HCT116 (cell line): ENCODE data around the gene SLCO2A1. TPM values are rescaled to one million over a fixed set of nuclear protein-coding genes. Genes with fewer than 3 reads are reported as not detected.

Source experiments
- ATAC-seq: fragments of 200-7000 bp; cut with Tn5 transposase; 2 replicates; pipeline ENCODE4 v1.9.1; 2020; ENCODE audit warnings: mild to moderate bottlenecking, moderate library complexity
- BruUV-seq: library from RNA; stranded (reverse); fragments of 400-500 nt; replicated peaks from 2 replicates; lab custom pipeline; 2021; lab: Mats Ljungman, UMichigan
- CTCF ChIA-PET: fragments of 300-600 bp; sonication (Branson Sonifier 250); formaldehyde crosslinking; loops from one replicate; lab custom pipeline; 2021; ENCODE audit warnings: antibody characterized with exemption; lab: Charles Lee
- POLR2A ChIA-PET: fragments of 300-600, 350-600 bp; sonication (Branson Sonifier 250); formaldehyde crosslinking; loops from one replicate; lab custom pipeline; 2021; ENCODE audit warnings: antibody characterized with exemption; lab: Charles Lee
- RAD21 ChIA-PET, 2 experiments: fragments of 300-600 bp; sonication (Branson Sonifier 250); formaldehyde crosslinking; loops; one replicate each; lab custom pipeline; 2023; ENCODE audit warnings: low total read pairs in 2 of 2; ENCODE audit not compliant: uncharacterized antibody in 2 of 2, unreplicated experiment in 2 of 2, low non-redundant PET in 1 of 2; lab: Charles Lee
- DNase-seq: peaks from one replicate; pipeline ENCODE4 v3.0.0-alpha.2; 2010; ENCODE audit warnings: low read depth, low spot score
- H2AFZ ChIP-seq: fragments of 200-600 bp; shearing (Covaris generic), sonication (generic); 2 replicates; pipeline ENCODE4 v1.6.1; 2017; ENCODE audit warnings: low read depth, mixed run types, mixed read lengths, antibody characterized with exemption, low read length; ENCODE audit not compliant: poor library complexity, severe bottlenecking
- H3K27ac ChIP-seq: 2 replicates; pipeline ENCODE4 v1.5.1; 2012; ENCODE audit warnings: low read depth, low read length
- H3K27me3 ChIP-seq: fragments of 200-600 bp; sonication (generic); 2 replicates; pipeline ENCODE4 v1.6.1; 2016; ENCODE audit warnings: mixed run types, low read length, mixed read lengths; ENCODE audit not compliant: insufficient read depth
- H3K36me3 ChIP-seq, 2 experiments: fragments of 200-500 bp in 1 of 2; fragments of 200-600 bp in 1 of 2; sonication (Bioruptor generic) in 1 of 2; sonication (generic) in 1 of 2; 2 replicates each; pipeline versions ENCODE4 v1.5.1 to v1.6.1; 2014 to 2016; ENCODE audit warnings: low read length in 2 of 2, inconsistent platforms in 1 of 2, mixed read lengths in 1 of 2, mixed run types in 1 of 2; ENCODE audit not compliant: insufficient read depth in 2 of 2, control insufficient read depth in 1 of 2
- H3K4me1 ChIP-seq, 2 experiments: fragments of 200-600 bp in 1 of 2; sonication (generic) in 1 of 2; 2 replicates each; pipeline versions ENCODE4 v1.5.1 to v1.6.1; 2012 to 2017; ENCODE audit warnings: low read length in 2 of 2, inconsistent platforms in 1 of 2, mild to moderate bottlenecking in 1 of 2, mixed read lengths in 1 of 2, mixed run types in 1 of 2, moderate library complexity in 1 of 2; ENCODE audit not compliant: insufficient read depth in 2 of 2, control insufficient read depth in 1 of 2
- H3K4me2 ChIP-seq: fragments of 200-600 bp; sonication (generic); 2 replicates; pipeline ENCODE4 v1.6.1; 2017; ENCODE audit warnings: mixed run types, low read length, mixed read lengths
- H3K4me3 ChIP-seq, 2 experiments: fragments of 200-600 bp in 1 of 2; sonication (generic) in 1 of 2; replicated peaks in 1 of 2; 2 replicates each; pipeline ENCODE4 v1.5.1; 2011 to 2016; ENCODE audit warnings: low read length in 2 of 2, control low read depth in 1 of 2, low read depth in 1 of 2, mild to moderate bottlenecking in 1 of 2, mixed read lengths in 1 of 2, mixed run types in 1 of 2
- H3K79me2 ChIP-seq: fragments of 200-600 bp; sonication (generic); 2 replicates; pipeline ENCODE4 v1.6.1; 2017; ENCODE audit warnings: mild to moderate bottlenecking, mixed run types, low read length, moderate library complexity, mixed read lengths; ENCODE audit not compliant: insufficient read depth
- H3K9ac ChIP-seq: fragments of 200-600 bp; sonication (generic); 2 replicates; pipeline ENCODE4 v1.6.1; 2016; ENCODE audit warnings: low read length, mixed read lengths
- H3K9me2 ChIP-seq: fragments of 200-600 bp; sonication (generic), shearing (Covaris generic); 2 replicates; pipeline ENCODE4 v1.6.1; 2017; ENCODE audit warnings: mixed run types, mild to moderate bottlenecking, moderate library complexity; ENCODE audit not compliant: insufficient read depth
- H3K9me3 ChIP-seq, 2 experiments: fragments of 200-500 bp in 1 of 2; fragments of 200-600 bp in 1 of 2; sonication (Bioruptor generic) in 1 of 2; sonication (generic) in 1 of 2; 2 replicates each; pipeline ENCODE4 v1.6.1; 2014 to 2017; ENCODE audit warnings: low read length in 2 of 2, mixed read lengths in 2 of 2, inconsistent platforms in 1 of 2, low read depth in 1 of 2, mild to moderate bottlenecking in 1 of 2, mixed run types in 1 of 2, moderate library complexity in 1 of 2; ENCODE audit not compliant: control insufficient read depth in 1 of 2, insufficient read depth in 1 of 2
- H4K20me1 ChIP-seq: fragments of 200-600 bp; sonication (generic), shearing (Covaris generic); 2 replicates; pipeline ENCODE4 v1.6.1; 2017; ENCODE audit warnings: mixed run types, mild to moderate bottlenecking, moderate library complexity; ENCODE audit not compliant: insufficient read depth
- CEBPB ChIP-seq: IDR thresholded peaks from 2 replicates; pipeline ENCODE4 v1.6.1; 2012; ENCODE audit warnings: low read depth
- EGR1 ChIP-seq: IDR thresholded peaks from 2 replicates; pipeline ENCODE4 v1.6.1; 2012; ENCODE audit warnings: low read depth
- ELF1 ChIP-seq: IDR thresholded peaks from 2 replicates; pipeline ENCODE4 v1.6.1; 2012; ENCODE audit warnings: low read depth, borderline replicate concordance
- EZH2 ChIP-seq: fragments of 200-600 bp; sonication (generic); IDR thresholded peaks from 2 replicates; pipeline ENCODE4 v1.6.1; 2017; ENCODE audit warnings: antibody characterized with exemption, mixed run types
- EZH2phosphoT487 ChIP-seq: fragments of 200-600 bp; IDR thresholded peaks from 2 replicates; pipeline ENCODE4 v1.6.1; 2018; ENCODE audit warnings: antibody characterized with exemption, borderline replicate concordance
- JUND ChIP-seq: IDR thresholded peaks from 2 replicates; pipeline ENCODE4 v1.6.1; 2012
- POLR2A ChIP-seq: IDR thresholded peaks from 2 replicates; pipeline ENCODE4 v1.7.0; 2011; ENCODE audit warnings: borderline replicate concordance; ENCODE audit not compliant: insufficient read depth, insufficient read length; ENCODE audit errors: extremely low read depth
- POLR2AphosphoS5 ChIP-seq: IDR thresholded peaks from 2 replicates; pipeline ENCODE4 v1.6.1; 2011; ENCODE audit warnings: mild to moderate bottlenecking, low read depth, low read length, moderate library complexity
- RAD21 ChIP-seq: IDR thresholded peaks from 2 replicates; pipeline ENCODE4 v1.6.1; 2012; ENCODE audit warnings: low read depth, mild to moderate bottlenecking
- SIN3A ChIP-seq: IDR thresholded peaks from 2 replicates; pipeline ENCODE4 v1.6.1; 2012; ENCODE audit warnings: low read depth
- TCF7L2 ChIP-seq: IDR thresholded peaks from 2 replicates; pipeline ENCODE4 v1.7.0; 2011; ENCODE audit warnings: borderline replicate concordance, inconsistent platforms; ENCODE audit not compliant: insufficient read depth, insufficient read length; ENCODE audit errors: extremely low read depth
- ZNF274 ChIP-seq: fragments of 200-500 bp; sonication (Bioruptor generic); IDR thresholded peaks from 2 replicates; pipeline ENCODE4 v1.6.1; 2014; ENCODE audit warnings: mild to moderate bottlenecking, low read depth, low read length, inconsistent platforms
- intact Hi-C: fragments of 100-400 bp; cut with micrococcal nuclease; formaldehyde crosslinking; loops from 2 replicates; pipeline ENCODE4 v1.10.0; 2022
- total RNA-seq: library from RNA; stranded (reverse); gene quantifications from one replicate; pipeline ENCODE4 v1.2.1, GENCODE V29; 2021; ENCODE audit not compliant: unreplicated experiment
- TF ChIP-seq, protein P1 (sequence below): IDR thresholded peaks from 2 replicates; pipeline ENCODE4 v1.6.1; 2011; ENCODE audit warnings: mild to moderate bottlenecking, low read length, moderate library complexity; ENCODE audit not compliant: insufficient replicate concordance; ENCODE audit errors: extremely low read depth

SLCO2A1 gene
- total RNA-seq, 1 experiment from 2014 or later, result 0.52 TPM

DNA sequence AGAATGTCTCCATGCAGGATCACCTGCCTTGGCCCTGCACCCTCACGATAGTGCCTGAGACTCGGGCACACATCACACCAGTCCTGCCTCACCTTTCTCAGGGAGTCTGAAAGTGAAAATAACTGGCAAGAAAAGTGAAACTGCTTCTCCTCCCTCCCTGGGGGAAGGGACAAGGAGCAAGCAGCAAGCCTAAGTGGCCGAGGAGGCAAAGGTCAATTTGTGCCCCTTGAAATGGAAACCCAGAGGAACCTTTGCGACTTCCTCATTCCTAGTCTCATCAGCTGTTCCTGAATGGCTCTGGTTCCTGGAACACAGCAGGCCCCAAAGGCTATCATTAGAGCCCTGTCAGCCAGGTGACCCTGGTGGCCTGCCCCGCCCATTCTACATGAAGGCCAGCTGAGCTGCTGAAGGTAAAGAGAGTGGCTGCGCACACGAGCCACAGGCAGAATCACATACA lies 28.0 kb upstream of the SLCO2A1 start:
- POLR2A ChIA-PET, result no interaction called here
- DNase-seq, result no peak

DNA sequence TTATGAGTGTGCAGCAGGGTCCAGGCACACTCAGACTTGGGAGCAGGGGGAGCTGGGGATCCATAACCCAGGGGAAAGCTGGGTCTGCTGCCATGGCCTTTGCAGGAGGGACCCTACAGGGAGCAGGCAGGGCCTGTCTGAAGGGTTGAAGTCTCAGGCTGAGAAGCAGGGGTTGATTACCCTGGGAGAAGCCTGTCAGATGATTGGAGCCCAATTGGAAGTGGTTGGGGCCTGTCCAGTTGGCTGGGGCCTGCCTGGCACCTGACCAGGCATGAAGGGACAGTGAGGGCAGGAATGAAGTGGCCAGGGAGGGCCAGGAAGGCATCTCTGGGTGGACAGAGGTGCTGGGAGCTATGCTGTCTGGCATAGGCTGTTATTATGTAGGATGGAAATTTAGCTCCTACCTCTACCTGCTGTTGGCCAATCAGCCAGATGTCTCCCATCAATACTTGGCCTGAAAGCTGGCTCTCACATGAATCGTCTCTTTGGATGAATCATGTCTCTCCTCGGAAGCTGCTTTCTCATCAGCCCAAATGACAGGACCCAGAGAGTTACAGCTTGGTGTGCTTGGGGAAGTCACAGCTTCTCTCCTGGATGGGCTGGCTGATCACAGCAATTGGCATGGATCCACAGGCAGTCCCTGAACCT lies 27.4 kb upstream of the SLCO2A1 start:
- no peak overlapping the region for H2AFZ ChIP-seq
- no peak for DNase-seq
- TF ChIP-seq TCF7L2, result no peak
- TF ChIP-seq, protein P1, sequence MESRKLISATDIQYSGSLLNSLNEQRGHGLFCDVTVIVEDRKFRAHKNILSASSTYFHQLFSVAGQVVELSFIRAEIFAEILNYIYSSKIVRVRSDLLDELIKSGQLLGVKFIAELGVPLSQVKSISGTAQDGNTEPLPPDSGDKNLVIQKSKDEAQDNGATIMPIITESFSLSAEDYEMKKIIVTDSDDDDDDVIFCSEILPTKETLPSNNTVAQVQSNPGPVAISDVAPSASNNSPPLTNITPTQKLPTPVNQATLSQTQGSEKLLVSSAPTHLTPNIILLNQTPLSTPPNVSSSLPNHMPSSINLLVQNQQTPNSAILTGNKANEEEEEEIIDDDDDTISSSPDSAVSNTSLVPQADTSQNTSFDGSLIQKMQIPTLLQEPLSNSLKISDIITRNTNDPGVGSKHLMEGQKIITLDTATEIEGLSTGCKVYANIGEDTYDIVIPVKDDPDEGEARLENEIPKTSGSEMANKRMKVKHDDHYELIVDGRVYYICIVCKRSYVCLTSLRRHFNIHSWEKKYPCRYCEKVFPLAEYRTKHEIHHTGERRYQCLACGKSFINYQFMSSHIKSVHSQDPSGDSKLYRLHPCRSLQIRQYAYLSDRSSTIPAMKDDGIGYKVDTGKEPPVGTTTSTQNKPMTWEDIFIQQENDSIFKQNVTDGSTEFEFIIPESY, result no peak
- no peak for TF ChIP-seq JUND
- TF ChIP-seq EGR1, result no peak
- TF ChIP-seq RAD21, result no peak
- no peak for TF ChIP-seq EZH2
- no peak for TF ChIP-seq SIN3A
- TF ChIP-seq CEBPB, result no peak
- no peak for TF ChIP-seq ZNF274
- TF ChIP-seq POLR2AphosphoS5, result no peak
- TF ChIP-seq ELF1, result no peak
- TF ChIP-seq, all 23 proteins: peak for 0
- ChIA-PET CTCF (no interaction called here), POLR2A (no interaction called here), RAD21 (no interaction called here)
- Histone ChIP-seq H3K9me3 (no peaks in the 10 kb centered on the region), H3K27ac (no peak overlapping the region), H4K20me1 (no peaks in the 10 kb centered on the region), H3K9ac (no peak overlapping the region), H3K79me2 (no peaks in the 10 kb centered on the region), H3K27me3 (no peaks in the 10 kb centered on the region), H3K36me3 (no peaks in the 10 kb centered on the region), H3K4me2 (peak overlapping the region; percentile 9; the same call in 1 of the 2 replicates), H3K4me3 (no peak overlapping the region), H3K9me2 (no peaks in the 10 kb centered on the region), H3K4me1 (peaks cover 0 to 7% of the 10 kb centered on the region in 2 experiments; a peak in 2 of 4 replicates)
- intact Hi-C loops, result no loop called here
- BruUV-seq, result no TSS peak
- 0 out of 2 replicates have a peak, but pooled peaks have one; percentile 30 for ATAC-seq

More for the DNA sequence above, 28.0 kb upstream of the SLCO2A1 start:
- Histone ChIP-seq H3K27ac (no peak overlapping the region), H3K4me1 (peaks cover 0 to 7% of the 10 kb centered on the region in 2 experiments; a peak in 2 of 4 replicates), H3K9me2 (no peaks in the 10 kb centered on the region), H4K20me1 (no peaks in the 10 kb centered on the region), H3K27me3 (no peaks in the 10 kb centered on the region), H3K36me3 (no peaks in the 10 kb centered on the region), H3K9ac (no peak overlapping the region), H3K4me2 (peak overlapping the region; percentile 9; the same call in 1 of the 2 replicates), H3K9me3 (no peaks in the 10 kb centered on the region), H3K4me3 (no peak overlapping the region), H3K79me2 (no peaks in the 10 kb centered on the region), H2AFZ (no peak overlapping the region)
- ChIA-PET RAD21 (no interaction called here), CTCF (no interaction called here)
- TF ChIP-seq SIN3A (no peak), EZH2phosphoT487 (no peak), POLR2A (no peak), RAD21 (no peak)
- BruUV-seq, result no TSS peak
- intact Hi-C loops, result no loop called here
- no peak for ATAC-seq
